CD4-positive, alpha-beta T cell treated with Interleukin-4 for 1 hour (primary cell): ENCODE data around the gene ANGEL1.
A peak's percentile ranks its signal among the peaks of the same experiment; 100 is the strongest.

Experiments used
- DNase-seq, 2 donors: peaks; one replicate each; pipeline ENCODE4 v3.0.0-alpha.2; 2020 to 2022

The ANGEL1 gene, protein sequence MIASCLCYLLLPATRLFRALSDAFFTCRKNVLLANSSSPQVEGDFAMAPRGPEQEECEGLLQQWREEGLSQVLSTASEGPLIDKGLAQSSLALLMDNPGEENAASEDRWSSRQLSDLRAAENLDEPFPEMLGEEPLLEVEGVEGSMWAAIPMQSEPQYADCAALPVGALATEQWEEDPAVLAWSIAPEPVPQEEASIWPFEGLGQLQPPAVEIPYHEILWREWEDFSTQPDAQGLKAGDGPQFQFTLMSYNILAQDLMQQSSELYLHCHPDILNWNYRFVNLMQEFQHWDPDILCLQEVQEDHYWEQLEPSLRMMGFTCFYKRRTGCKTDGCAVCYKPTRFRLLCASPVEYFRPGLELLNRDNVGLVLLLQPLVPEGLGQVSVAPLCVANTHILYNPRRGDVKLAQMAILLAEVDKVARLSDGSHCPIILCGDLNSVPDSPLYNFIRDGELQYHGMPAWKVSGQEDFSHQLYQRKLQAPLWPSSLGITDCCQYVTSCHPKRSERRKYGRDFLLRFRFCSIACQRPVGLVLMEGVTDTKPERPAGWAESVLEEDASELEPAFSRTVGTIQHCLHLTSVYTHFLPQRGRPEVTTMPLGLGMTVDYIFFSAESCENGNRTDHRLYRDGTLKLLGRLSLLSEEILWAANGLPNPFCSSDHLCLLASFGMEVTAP

GRCh38 chr14:76812422-76813383, at the start of gene ANGEL1:
ANGEL1 (minus strand) TSS chr14:76812882; CDS start chr14:76812827, 55 bp downstream.
- DNase-seq, result peak; percentile 97 to 98

DNA sequence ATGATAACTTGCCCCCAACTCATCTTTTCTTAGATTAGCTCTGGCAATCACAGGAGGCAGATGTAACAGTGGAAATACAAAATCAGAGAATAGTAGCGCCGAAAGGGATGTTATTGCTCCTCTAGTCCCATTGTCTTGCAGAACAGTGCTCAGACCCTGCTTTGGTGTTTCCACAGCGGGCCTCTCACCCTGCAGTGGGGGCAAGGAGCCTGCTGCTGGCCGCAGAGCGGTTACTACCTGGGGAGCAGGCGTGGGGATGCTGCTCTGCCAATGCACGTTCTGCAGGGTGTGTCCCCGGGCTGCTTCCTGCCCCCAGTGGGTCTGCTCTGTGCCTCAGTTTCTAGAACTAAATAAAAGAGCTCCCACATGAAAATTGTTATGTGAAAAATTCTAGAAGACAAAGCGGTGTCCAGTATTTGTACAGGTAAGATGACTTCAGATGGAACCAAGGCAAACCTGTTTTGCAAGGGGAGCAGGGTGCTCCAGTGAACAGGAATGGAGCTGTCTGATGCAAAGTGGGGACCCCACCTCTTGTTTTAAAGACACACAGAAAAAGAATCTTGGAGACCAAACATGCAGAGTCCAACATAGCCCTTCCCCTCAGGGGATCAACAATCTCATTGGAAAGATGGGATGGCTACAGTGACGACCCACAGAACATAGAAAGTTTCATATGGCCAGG, 49.0 kb upstream of the ANGEL1 start:
- no peak for DNase-seq

GRCh38 chr14:76856769-76857168, 44.1 kb upstream of the ANGEL1 start:
- no peak for DNase-seq

DNA sequence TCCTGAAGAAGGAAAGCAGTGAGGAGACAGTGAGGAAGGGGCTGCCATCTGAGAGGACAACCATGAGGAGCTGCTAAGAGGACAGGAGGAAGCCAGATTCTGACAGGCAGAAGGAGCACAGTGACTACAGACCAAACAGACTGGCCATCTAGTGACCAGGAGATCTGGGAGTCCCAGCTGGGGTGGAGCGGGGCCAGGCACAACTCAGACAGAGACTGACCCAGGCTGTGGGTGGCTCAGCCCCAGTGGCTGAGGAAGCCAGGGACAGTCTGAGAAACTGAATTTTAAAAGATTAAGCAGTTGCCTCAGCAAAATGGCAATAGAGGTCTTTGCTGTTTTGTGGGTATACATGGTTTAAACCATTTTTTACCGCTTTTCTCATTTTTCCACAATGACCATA, 42.4 kb upstream of the ANGEL1 start:
- DNase-seq, result no peak

GRCh38 chr14:76848879-76849278, 36.2 kb upstream of the ANGEL1 start:
- no peak for DNase-seq

DNA sequence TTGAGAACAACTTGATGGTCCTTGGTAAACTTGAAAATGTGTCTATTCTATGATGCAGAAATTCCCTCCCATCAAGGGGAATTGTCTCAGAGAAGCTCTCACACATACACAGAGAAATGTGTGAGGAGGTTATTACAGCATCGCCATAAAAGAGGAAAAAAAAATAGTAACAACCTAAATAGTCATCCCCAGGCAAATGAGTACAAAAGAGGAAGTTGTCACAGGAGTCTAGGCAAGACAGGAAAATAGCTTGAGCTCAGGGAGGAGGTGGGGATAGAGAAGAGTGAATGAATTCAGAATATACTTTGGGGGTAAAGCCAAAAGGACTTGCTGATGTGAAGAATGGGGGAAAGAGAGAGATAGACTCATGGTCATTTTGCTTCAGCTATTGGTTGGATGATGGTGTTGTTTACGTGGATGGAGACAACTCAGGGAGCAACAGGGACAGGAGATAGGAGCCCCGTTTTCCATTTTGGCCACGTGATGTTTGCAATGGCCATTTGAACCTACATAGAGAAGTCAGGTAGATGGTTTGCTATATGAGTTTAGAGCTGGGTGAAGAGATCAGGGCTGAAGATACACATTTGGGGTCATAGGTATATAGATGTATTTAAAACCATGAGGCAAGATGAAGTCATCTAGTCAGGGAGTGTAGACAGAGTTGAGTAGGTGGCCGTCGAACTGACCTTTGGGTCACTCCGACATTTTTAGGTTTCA, 33.8 kb upstream of the ANGEL1 start:
- DNase-seq, result no peak

DNA sequence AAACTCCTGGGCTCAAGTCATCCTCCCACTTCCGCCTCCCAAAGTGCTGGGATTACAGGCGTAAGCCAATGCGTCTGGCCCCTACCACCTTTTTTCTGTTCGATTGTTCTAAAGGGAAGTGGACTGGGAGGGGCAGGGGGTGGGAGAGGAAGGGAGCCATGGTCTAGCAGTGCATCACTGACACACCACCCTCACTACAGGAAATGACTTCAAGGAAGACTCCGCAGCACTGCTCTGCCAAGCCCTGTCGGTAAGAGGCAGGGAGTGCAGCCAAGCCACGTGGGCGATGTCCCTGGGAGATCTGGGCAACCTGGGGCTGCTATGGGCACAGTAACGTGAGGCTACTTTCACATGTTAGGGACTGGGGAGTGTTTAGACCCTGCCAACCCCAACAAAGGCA, 31.5 kb upstream of the ANGEL1 start:
- DNase-seq, result peak; percentile 63 to 73

DNA sequence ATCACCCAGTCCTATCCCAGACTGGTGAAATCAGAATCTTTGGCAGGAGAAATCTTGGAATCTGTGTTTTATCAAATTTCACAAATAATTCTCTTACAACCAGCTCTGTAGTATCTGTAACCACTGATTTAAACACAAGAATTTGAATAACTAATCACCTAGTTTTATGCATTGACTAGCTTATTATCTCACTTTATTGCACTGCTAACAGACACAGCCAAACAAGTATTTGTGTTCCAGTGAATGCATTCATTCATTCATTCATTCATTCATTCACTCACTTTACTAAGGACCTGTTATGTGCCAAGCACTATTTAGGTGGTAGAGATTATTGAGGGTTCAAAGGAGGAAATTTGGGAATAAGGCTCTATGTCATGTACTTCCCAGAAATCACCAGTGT, 29.7 kb upstream of the ANGEL1 start:
- DNase-seq, result no peak

DNA sequence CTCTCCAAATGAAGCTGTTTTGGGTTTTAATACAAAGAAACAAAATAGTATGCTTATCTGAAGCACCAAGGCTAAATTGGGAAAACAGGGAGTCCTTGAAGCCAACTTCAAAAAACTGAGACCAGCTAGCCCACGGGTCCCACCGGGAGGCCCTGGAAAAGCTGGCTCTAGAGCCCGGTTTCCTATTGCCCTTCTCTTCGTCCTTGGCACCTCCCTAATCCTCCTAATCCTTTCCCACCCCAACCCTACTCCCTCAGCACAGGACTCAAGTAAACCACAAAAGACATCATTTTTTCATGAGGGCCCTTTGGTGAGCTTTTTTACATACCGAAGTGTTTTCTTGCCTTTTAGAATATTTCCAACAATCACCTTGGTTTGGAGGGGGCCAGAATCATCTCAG, 24.8 kb upstream of the ANGEL1 start:
- DNase-seq, result no peak

GRCh38 chr14:76836029-76836630, 23.4 kb upstream of the ANGEL1 start:
- no peak for DNase-seq

GRCh38 chr14:76834241-76834661, 21.6 kb upstream of the ANGEL1 start:
- no peak for DNase-seq

DNA sequence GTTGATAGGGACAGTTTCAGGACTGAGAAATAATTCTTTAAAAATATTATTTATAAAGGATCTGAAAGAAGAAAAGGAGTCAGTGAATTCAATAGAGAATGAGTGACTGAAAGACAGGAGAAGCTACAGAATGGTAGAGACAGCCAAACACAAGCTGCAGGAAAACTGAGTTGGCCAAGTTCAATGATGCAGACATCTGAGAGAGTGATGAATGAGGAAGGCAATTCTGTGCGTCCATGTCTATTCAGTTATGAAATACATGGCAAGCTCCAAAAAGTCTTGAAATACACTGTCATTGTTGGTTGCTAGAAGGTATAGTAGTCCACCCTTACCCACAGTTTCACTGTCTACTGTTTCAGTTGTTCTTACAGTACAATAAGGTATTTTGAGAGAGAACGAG, 20.3 kb upstream of the ANGEL1 start:
- no peak for DNase-seq

- peak in 1 of 2 donors; percentile 11 for DNase-seq
Measured at GRCh38 chr14:76832503-76832988, 19.9 kb upstream of the ANGEL1 start.

- DNase-seq, result no peak
Measured at GRCh38 chr14:76830556-76830955, 17.9 kb upstream of the ANGEL1 start.

- DNase-seq, result no peak
Measured at GRCh38 chr14:76829650-76830421, 17.2 kb upstream of the ANGEL1 start.

GRCh38 chr14:76829013-76829365, 16.3 kb upstream of the ANGEL1 start:
- peak in 1 of 2 donors; percentile 20 for DNase-seq

DNA sequence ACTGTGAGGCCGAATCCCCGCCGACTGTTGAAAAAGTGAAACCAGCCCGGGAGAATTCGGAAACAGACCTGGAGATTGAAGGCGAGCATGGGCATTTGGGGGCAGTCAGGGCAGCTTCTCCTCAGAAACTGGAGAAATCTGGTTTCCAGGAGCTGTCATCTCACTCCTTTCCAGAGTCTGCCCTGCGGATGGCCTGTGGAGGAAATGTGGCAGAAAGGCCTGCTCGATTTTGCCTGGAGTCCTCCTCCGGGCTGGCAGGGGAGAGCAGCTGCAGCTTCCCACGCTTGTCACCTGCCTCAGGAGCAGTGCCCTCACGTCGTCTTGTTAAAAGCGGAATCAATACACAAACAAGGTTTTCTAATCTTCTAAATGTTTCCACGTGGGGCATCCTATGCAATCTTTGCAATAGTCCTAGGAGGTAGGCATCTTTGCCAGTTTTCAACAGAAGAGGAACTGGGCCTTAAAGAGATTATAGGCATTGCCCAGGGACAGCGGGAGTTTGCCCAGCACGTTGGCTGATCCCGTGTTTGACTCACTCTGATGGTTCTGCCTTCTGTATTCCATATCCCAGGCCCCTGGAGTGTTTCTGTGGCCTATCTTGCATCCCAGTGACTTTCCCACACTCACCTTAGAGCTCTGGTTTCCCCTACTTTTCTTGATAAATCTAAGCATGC, 15.8 kb upstream of the ANGEL1 start:
- no peak for DNase-seq

GRCh38 chr14:76827696-76828296, 15.1 kb upstream of the ANGEL1 start:
- DNase-seq, result no peak

GRCh38 chr14:76826122-76826521, 13.4 kb upstream of the ANGEL1 start, which contains the start of gene LRRC74A:
LRRC74A (plus strand) TSS chr14:76826408; CDS start chr14:76826698, 290 bp downstream.
- no peak for DNase-seq
